ENCODE results near the gene PHYHD1.

The PHYHD1 gene

DNA sequence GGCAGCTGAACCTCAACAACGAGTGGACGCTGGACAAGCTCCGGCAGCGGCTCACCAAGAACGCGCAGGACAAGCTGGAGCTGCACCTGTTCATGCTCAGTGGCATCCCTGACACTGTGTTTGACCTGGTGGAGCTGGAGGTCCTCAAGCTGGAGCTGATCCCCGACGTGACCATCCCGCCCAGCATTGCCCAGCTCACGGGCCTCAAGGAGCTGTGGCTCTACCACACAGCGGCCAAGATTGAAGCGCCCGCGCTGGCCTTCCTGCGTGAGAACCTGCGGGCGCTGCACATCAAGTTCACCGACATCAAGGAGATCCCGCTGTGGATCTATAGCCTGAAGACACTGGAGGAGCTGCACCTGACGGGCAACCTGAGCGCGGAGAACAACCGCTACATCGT is 12.4 kb upstream of the PHYHD1 start:
- no peak for DNase-seq
- TF ChIP-seq EZH2 (optimal IDR thresholded peaks at IDR 0.05; ENCODE audit: low read depth, low read length) (no peak), CTCF (IDR thresholded peaks at IDR 0.05; ENCODE audit: low read length) (no peak), EZH2phosphoT487 (IDR thresholded peaks at IDR 0.05; ENCODE audit: low read length) (no peak)
- Histone ChIP-seq H3K79me2 (ENCODE audit: low read length) (peaks cover 34% of the 10 kb centered on the region), H3K9ac (ENCODE audit: low read length) (no peak overlapping the region), H3K4me1 (ENCODE audit: low read length) (no peaks in the 10 kb centered on the region), H3K9me2 (replicated peaks; ENCODE audit: insufficient read depth, low read length) (no peaks in the 10 kb centered on the region), H2AFZ (ENCODE audit: low read length) (no peak overlapping the region), H3K9me3 (replicated peaks; ENCODE audit: insufficient read depth, low read length) (no peaks in the 10 kb centered on the region), H3K36me3 (replicated peaks; ENCODE audit: insufficient read depth, low read length) (peaks cover 6% of the 10 kb centered on the region; the same call in 1 of the 2 replicates), H3K4me3 (ENCODE audit: low read length) (no peak overlapping the region), H3F3A (ENCODE audit: insufficient read depth, low read length) (no peaks in the 10 kb centered on the region), H3K4me2 (ENCODE audit: low read depth, low read length) (no peak overlapping the region), H3K27me3 (replicated peaks; ENCODE audit: insufficient read depth, low read length) (no peaks in the 10 kb centered on the region), H4K20me1 (ENCODE audit: insufficient read depth, low read length) (no peaks in the 10 kb centered on the region), H3K27ac (ENCODE audit: low read length) (no peak overlapping the region)

- Histone ChIP-seq H3K27ac (ENCODE audit: low read length) (no peak overlapping the region), H3K4me2 (ENCODE audit: low read depth, low read length) (no peak overlapping the region), H3F3A (ENCODE audit: insufficient read depth, low read length) (no peaks in the 10 kb centered on the region), H3K9me2 (replicated peaks; ENCODE audit: insufficient read depth, low read length) (no peaks in the 10 kb centered on the region), H3K9me3 (replicated peaks; ENCODE audit: insufficient read depth, low read length) (no peaks in the 10 kb centered on the region), H3K4me3 (ENCODE audit: low read length) (no peak overlapping the region), H2AFZ (ENCODE audit: low read length) (no peak overlapping the region), H3K27me3 (replicated peaks; ENCODE audit: insufficient read depth, low read length) (no peaks in the 10 kb centered on the region), H4K20me1 (ENCODE audit: insufficient read depth, low read length) (no peaks in the 10 kb centered on the region), H3K79me2 (ENCODE audit: low read length) (peaks cover 27% of the 10 kb centered on the region), H3K4me1 (ENCODE audit: low read length) (no peaks in the 10 kb centered on the region), H3K9ac (ENCODE audit: low read length) (no peak overlapping the region), H3K36me3 (replicated peaks; ENCODE audit: insufficient read depth, low read length) (peaks cover 6% of the 10 kb centered on the region; the same call in 1 of the 2 replicates)
- no peak for TF ChIP-seq CTCF (IDR thresholded peaks at IDR 0.05; ENCODE audit: low read length)
- TF ChIP-seq EZH2phosphoT487 (IDR thresholded peaks at IDR 0.05; ENCODE audit: low read length) = no peak
- DNase-seq = no peak
Measured at GRCh38 chr9:128909859-128910258, 10.9 kb upstream of the PHYHD1 start.

- H3K4me1 ChIP-seq (ENCODE audit: low read length) = no peaks in the 10 kb centered on the region
- DNase-seq = no peak
- no peak overlapping the region for H3K4me3 ChIP-seq (ENCODE audit: low read length)
- no peak overlapping the region for H3K27ac ChIP-seq (ENCODE audit: low read length)
- no peak overlapping the region for H3K4me2 ChIP-seq (ENCODE audit: low read depth, low read length)
- H3K79me2 ChIP-seq (ENCODE audit: low read length) = peaks cover 24% of the 10 kb centered on the region
- no peak overlapping the region for H3K9ac ChIP-seq (ENCODE audit: low read length)
- TF ChIP-seq CTCF (IDR thresholded peaks at IDR 0.05; ENCODE audit: low read length) (no peak), EZH2phosphoT487 (IDR thresholded peaks at IDR 0.05; ENCODE audit: low read length) (no peak), EZH2 (optimal IDR thresholded peaks at IDR 0.05; ENCODE audit: low read depth, low read length) (no peak)
- H3F3A ChIP-seq (ENCODE audit: insufficient read depth, low read length) = no peaks in the 10 kb centered on the region
- no peaks in the 10 kb centered on the region for H4K20me1 ChIP-seq (ENCODE audit: insufficient read depth, low read length)
- no peak overlapping the region for H2AFZ ChIP-seq (ENCODE audit: low read length)
- H3K9me2 ChIP-seq (replicated peaks; ENCODE audit: insufficient read depth, low read length) = no peaks in the 10 kb centered on the region
- H3K9me3 ChIP-seq (replicated peaks; ENCODE audit: insufficient read depth, low read length) = no peaks in the 10 kb centered on the region
- peaks cover 6% of the 10 kb centered on the region; the same call in 1 of the 2 replicates for H3K36me3 ChIP-seq (replicated peaks; ENCODE audit: insufficient read depth, low read length)
- no peaks in the 10 kb centered on the region for H3K27me3 ChIP-seq (replicated peaks; ENCODE audit: insufficient read depth, low read length)
Measured at GRCh38 chr9:128910906-128911305, 9.9 kb upstream of the PHYHD1 start.
